HL-60/S4 treated with retinoic acid at 250 ng/mL for 4 days and 3 days (cell line): ENCODE results near the gene UTS2.

Experiments used
- in situ Hi-C: fragments of 300-500 bp; cut with MboI; formaldehyde crosslinking; loops from 2 replicates; pipeline ENCODE4 v1.7.0; 2022; ENCODE audit warnings: low sequenced_read_pairs

UTS2 gene, protein sequence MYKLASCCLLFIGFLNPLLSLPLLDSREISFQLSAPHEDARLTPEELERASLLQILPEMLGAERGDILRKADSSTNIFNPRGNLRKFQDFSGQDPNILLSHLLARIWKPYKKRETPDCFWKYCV

DNA sequence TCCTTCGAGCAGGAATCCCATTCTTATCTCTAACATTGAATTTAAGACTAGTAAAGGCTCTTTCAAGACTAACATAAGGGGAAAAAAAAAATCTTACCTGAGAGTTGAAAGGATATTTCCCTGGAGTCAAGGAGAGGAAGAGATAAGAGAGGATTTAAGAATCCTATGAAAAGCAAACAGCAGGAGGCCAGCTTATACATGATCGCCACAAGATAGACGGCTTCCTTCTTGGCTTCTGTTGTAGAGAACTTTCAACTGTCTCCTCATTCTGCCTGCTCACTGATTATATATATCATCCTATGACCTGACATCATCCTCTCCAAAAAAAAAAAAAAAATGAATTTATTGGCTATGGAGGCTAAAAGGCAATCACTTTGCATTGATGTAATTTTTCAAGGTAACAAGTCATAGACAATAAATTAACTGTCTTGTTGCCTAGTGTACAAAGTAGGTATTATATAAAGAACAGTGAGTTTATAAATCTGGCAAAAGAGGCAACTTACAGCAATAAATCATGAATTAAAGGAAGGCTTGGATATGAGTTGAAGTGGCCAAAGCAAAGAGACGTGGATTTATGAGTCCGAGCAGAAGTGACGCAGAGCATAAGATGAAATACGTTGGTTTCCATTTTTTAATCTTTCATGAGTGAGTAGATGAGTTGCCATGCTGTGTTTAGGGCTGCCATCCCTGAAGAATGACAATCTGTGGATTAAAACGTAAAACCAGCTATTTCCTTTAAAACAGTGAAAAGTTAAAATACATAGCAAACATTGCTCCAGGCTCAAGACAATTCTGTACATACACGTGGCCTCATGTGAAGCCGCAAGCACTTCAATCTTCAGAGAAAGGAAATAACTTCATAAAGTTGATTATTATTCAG lies at the start of gene UTS2:
UTS2 (minus strand) TSS at position 262 of the 880 bp plus-strand sequence; CDS start at position 200, 62 bp downstream.
- in situ Hi-C loops = no loop called here

GRCh38 chr1:7899741-7900140 lies 46.9 kb upstream of the UTS2 start:
- in situ Hi-C loops = loop anchor here (25.0 kb wide), 1 partner anchor 237 kb away; no protein-coding TSS in a partner anchor

GRCh38 chr1:7898962-7899361 lies 46.1 kb upstream of the UTS2 start:
- in situ Hi-C loops = no loop called here

GRCh38 chr1:7896994-7897393 lies 44.1 kb upstream of the UTS2 start:
- in situ Hi-C loops = no loop called here

DNA sequence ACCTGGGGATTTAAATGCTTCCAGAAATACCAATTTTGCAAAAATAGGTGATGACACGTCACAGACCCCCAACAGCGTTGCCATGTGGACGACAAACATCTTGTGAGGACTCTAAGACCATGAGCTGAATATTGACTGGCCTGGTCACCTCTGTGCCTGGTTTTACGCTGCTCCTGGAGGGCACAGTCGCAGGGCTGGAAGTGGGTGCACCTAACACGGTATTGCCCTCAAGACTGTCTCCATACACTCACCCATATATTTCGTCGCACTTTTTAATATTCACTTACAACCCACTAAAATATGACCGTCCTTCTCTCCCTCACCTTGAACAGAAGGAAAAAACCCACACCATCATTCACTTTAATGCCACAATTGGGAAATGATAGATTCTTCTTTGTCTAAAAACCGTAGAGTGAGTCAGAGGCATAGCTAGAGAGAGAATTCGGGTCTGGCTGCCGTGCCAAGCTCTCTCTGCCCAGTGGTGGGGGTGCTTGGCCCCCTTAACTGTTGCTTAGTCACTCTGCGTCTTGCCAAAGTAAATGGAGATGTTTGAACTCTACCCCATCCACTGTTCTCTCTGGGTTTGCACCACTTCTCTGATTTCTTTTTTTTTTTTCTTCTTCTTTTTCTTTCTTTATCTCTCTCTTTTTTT lies 40.8 kb upstream of the UTS2 start:
- in situ Hi-C loops = no loop called here

DNA sequence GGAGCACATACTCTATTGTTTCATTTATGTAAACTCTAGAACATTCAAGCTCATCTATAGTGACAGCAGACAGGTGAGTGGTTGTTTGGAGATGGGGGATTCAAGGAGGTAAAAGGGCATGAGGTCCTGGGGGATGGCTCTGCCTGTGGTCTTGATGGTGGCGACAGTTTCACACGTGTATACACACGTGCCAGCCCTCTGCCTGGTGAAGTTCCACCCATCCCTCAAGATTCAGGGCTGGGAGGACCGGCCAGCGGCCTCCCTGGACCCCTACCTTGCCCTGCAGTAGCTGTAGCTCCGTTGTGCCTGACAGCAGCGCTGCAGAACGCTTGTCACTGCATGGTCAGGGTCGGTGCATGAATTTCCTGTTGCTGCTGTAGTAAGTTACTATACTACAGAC lies 38.9 kb upstream of the UTS2 start:
- in situ Hi-C loops = no loop called here

- in situ Hi-C loops = no loop called here
Measured at GRCh38 chr1:7890853-7891252, 38.0 kb upstream of the UTS2 start.

GRCh38 chr1:7888248-7889081 lies 35.6 kb upstream of the UTS2 start:
- in situ Hi-C loops = no loop called here

GRCh38 chr1:7886405-7886745 lies 33.5 kb upstream of the UTS2 start:
- in situ Hi-C loops = no loop called here

DNA sequence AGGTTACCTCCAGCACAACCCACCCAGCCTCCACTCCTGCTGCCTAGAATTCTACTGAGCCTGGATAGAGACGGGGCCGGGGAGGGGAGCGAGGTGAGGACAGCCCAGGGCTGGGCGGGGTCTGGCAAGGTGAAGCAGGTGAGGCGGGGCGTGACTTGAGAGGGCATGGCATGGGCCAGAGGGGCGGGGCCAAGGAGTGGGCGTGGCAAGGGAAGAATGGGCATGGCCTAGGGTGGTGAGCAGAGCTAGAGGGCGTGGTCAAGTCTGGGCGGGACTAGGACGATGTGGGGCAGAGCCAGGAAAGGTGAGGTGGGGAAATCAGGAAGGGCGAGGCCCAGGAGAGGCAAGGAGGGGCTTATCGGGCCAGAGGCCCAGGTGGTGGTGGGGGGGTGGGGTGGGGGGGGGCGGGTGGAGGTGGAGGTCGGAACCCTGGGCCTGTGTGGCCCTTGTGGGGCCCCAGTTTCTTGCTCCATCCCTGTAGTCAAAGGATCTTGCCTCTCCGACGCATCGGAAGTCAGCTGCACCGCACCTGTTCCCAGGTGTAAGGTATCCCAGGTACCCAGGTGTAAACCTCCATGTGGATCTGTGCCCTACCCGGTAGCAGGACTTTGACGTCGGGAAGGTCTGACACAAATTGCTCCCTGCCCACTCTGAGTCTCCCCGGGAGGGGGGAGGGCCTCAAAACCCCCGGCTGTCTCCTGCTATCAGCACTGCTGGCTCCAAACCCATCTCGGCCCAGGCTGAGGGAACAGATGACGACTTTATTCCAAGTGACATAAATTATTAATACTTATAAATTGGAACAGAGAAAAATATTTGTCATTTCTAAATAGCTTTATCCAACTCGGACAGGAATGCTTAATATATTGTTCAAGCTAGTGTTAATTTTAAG lies 32.9 kb upstream of the UTS2 start:
- in situ Hi-C loops = no loop called here

DNA sequence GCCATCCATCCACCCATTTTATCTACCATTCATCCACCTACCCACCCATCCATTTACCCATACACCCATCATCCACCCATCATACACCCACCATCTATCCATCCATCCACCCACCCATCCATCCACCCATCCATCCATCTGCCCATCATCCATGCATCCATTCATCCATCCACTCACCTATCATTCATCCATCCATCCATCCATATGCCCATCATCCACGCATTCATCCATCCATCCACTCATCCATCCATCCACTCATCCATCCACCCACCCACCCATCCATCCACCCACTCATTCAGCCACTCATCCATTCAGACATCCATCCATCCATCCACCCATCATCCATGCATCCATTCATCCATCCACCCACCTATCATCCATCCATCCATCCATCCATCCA lies 31.9 kb upstream of the UTS2 start:
- in situ Hi-C loops = no loop called here

- in situ Hi-C loops = no loop called here
Measured at GRCh38 chr1:7879228-7879627, 26.4 kb upstream of the UTS2 start.

GRCh38 chr1:7878027-7878426 lies 25.2 kb upstream of the UTS2 start:
- in situ Hi-C loops = no loop called here

GRCh38 chr1:7873801-7874795 lies 21.2 kb upstream of the UTS2 start:
- in situ Hi-C loops = no loop called here

DNA sequence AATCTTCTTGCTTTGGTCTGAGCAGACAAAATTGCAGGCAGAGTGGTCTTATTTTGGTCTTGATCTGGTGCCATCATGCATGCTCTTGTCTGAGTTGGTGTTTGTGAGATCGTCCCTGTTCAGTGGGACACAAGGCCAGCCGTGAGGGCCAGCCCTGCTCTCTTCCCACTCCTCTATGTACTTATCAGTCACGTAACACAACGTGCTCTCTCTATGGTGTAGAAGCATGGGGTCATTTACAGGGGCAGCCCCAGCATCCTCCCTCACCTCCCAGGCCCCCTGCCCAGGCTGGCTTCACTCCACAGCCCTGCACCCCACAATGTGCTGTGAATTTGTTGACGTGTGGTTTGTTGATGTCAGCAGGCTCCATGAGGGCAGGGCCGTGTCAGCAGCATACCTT lies 18.3 kb upstream of the UTS2 start:
- in situ Hi-C loops = no loop called here

DNA sequence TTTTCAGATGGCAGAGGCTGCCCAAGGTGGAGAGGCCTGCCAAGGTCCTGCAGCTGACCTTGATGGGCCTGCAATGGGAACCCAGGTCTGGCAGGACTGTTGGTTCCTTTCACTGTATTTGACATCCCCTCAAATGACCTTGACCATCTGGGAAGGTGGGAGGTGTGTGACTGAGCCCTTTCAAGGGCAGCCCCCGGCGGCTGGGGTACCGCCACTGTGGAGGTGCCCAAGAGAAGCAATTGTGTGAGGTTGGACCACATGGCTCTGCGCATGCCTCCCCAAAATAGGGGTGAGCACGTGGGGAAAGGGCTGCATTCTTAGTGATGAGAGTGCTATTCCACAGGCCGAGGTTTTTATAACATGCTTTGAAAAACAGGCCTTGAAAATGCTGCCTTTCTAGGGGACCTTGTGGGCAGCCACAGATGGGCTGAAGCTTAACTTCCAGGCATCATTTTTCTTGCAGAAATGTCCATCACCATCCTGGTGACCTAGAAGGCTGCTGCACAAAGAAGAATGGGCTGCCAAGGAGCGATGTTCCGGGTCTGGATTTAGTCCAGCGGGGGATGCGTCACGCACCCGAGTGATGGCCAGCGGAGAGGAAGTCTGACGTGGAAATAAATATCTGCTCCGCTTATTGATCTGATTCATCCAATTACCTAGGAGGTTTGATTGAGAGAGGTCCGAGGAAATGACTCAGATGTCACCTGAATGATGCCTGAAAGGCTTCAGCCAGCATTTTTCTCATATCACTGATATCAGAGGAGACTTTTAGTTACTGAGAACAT lies 16.5 kb upstream of the UTS2 start:
- in situ Hi-C loops = no loop called here

DNA sequence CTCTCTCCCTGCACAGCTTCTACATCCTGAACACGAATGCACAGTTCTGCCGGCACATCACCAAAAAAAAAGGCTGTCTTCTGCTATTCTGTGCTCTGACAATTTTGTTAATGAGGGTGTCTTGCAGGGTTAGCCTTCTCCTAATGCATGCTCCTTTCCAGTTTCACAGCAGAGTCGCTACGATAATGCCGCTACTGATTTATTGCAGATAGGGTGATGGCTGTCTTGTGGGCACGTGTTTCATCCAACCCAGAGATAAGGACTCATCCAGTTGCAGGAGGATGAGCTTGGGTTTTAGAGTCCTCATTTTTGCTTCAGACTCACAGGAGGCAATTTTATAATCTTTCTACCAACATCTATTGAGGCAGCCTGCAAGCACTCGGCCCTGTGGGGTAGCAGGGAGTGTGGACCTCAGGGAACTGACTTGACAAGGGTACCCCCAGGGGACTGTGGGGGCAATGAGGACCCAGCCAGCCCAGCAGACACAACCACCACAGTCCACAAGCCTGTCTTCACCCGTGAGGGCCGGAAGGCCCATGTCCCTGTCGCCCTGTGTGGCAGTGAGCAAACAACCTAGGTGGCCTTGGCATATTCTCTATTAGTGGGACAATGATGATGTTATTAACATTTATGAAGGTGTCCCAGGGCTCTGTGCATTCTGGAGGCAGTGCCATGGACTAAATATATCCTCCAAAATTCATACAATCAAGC lies 15.4 kb upstream of the UTS2 start:
- in situ Hi-C loops = no loop called here

GRCh38 chr1:7865978-7866377 lies 13.1 kb upstream of the UTS2 start:
- in situ Hi-C loops = no loop called here
